Retinal pigment epithelial cell (primary cell): ENCODE results near the gene TGFBR3L.

Experiments used
- DNase-seq: peaks from one replicate; pipeline ENCODE4 v3.0.0-alpha.2; 2010; ENCODE audit warnings: low read depth
- H3K4me3 ChIP-seq: 2 replicates; pipeline ENCODE4 v1.5.1; 2011; ENCODE audit warnings: mild to moderate bottlenecking, low read length, control low read depth, moderate library complexity
- TF ChIP-seq, protein P1 (sequence below): conservative IDR thresholded peaks from 2 replicates; pipeline ENCODE4 v1.5.1; 2011; ENCODE audit warnings: low read depth, low read length, control low read depth, inconsistent platforms

TGFBR3L gene

GRCh38 chr19:7900401-7900870 is 14.2 kb upstream of the TGFBR3L start:
- H3K4me3 ChIP-seq = no peak overlapping the region
- no peak for DNase-seq
- TF ChIP-seq, protein P1, sequence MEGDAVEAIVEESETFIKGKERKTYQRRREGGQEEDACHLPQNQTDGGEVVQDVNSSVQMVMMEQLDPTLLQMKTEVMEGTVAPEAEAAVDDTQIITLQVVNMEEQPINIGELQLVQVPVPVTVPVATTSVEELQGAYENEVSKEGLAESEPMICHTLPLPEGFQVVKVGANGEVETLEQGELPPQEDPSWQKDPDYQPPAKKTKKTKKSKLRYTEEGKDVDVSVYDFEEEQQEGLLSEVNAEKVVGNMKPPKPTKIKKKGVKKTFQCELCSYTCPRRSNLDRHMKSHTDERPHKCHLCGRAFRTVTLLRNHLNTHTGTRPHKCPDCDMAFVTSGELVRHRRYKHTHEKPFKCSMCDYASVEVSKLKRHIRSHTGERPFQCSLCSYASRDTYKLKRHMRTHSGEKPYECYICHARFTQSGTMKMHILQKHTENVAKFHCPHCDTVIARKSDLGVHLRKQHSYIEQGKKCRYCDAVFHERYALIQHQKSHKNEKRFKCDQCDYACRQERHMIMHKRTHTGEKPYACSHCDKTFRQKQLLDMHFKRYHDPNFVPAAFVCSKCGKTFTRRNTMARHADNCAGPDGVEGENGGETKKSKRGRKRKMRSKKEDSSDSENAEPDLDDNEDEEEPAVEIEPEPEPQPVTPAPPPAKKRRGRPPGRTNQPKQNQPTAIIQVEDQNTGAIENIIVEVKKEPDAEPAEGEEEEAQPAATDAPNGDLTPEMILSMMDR = no peak

DNA sequence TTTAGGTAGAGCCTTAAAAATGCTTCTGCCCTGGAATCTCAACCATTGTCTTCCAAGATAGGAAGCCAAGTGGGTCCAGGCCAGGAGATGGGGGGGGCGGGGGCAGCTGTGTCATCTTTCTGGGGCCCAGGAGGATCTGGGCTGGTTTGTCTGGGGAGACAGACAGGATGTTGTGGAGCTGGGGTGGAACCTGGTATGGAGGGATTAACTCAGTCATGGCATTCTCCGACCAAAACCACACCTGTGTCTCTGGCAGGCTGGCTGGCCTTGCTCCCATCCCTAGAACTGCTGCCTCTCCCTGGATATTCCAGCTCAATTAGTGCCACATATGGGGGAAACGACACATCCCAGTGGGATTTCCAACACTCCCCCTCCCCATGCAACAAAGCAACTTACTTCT is 13.7 kb upstream of the TGFBR3L start:
- no peak overlapping the region for H3K4me3 ChIP-seq
- no peak for DNase-seq
- TF ChIP-seq, protein P1 = no peak

GRCh38 chr19:7901337-7901736 is 13.3 kb upstream of the TGFBR3L start:
- TF ChIP-seq, protein P1 = no peak
- DNase-seq = no peak
- no peak overlapping the region for H3K4me3 ChIP-seq

DNA sequence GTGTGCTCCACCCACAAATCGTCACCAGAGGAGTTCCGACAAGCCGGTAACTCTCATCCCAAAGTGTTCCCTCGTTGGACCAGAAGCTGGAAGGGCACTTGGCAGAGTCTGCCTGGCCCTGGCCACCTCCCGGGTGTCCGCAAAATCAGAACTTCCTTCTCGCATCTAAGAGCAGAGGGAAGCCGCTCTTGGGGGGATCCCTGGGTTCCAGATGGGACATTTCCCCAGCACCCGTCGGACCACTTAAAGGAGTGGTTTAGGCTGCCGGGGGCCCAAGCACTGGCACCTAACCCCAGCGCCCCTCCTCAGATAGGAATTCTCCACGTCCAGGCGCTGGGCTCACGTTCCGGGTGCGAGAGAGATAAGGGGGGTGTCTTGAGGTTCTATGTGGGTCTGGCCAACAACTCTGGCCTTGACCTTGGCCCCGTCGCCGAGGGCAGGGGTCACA is 11.8 kb upstream of the TGFBR3L start:
- no peak for DNase-seq
- H3K4me3 ChIP-seq = peak overlapping the region; percentile 63
- TF ChIP-seq, protein P1 = no peak

DNA sequence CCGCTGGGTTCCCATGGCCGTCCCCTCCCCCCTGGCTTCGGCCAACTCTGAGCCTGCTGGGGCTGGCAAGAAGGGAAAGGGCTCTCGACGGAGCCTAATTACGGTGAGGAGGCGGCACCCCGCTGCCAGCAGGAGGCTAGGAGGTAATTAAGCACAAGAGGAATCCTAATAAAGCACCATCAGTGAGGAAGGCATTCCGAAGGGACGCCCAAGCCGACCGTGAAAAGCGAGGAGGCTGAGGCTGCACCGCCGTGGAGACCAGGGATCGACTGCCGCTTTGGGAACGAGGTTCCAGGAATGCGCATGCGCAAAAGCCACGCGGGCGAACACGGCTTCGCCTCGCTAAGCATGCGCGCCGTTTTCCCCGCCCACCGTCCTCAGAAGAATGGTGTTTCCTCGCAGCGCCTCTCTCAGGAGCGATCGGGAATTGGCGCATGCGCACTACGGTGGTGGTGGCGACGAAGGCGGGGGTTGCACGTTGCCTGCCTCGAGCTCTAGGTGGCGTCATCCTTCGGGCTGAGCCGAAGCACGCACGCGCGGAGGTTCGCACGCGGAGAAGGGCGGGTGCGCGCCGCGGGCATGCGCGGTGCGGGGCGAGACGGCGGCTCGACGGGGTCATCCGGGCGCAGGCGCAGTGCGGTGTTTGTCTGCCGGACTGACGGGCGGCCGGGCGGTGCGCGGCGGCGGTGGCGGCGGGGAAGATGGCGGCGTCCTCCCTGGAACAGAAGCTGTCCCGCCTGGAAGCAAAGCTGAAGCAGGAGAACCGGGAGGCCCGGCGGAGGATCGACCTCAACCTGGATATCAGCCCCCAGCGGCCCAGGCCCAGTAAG is 11.2 kb upstream of the TGFBR3L start, which contains the start of gene MAP2K7:
MAP2K7 (plus strand) TSS at position 634 of the 830 bp plus-strand sequence; CDS start at position 702, 68 bp downstream.
- peak; percentile 89 for DNase-seq
- TF ChIP-seq, protein P1 = peak; percentile 53
- peak within 1 kb of the TSS; percentile 80 for H3K4me3 ChIP-seq

GRCh38 chr19:7904074-7905020 is 10.3 kb upstream of the TGFBR3L start:
- H3K4me3 ChIP-seq = peak overlapping the region; percentile 80
- TF ChIP-seq, protein P1 = no peak
- DNase-seq = no peak
